GM19328 (cell line): ENCODE results near the gene MARS2.
"Not testable (repeated sequence)": the region's sequence is repeated elsewhere in the genome, so short reads cannot be mapped to it uniquely, and the experiment has no call there.

Experiments used
- ATAC-seq: cut with Tn5 transposase; IDR thresholded peaks from one replicate; pipeline ENCODE4 v1.9.1; 2021; ENCODE audit warnings: mild to moderate bottlenecking, moderate library complexity; ENCODE audit not compliant: unreplicated experiment

MARS2 gene

DNA sequence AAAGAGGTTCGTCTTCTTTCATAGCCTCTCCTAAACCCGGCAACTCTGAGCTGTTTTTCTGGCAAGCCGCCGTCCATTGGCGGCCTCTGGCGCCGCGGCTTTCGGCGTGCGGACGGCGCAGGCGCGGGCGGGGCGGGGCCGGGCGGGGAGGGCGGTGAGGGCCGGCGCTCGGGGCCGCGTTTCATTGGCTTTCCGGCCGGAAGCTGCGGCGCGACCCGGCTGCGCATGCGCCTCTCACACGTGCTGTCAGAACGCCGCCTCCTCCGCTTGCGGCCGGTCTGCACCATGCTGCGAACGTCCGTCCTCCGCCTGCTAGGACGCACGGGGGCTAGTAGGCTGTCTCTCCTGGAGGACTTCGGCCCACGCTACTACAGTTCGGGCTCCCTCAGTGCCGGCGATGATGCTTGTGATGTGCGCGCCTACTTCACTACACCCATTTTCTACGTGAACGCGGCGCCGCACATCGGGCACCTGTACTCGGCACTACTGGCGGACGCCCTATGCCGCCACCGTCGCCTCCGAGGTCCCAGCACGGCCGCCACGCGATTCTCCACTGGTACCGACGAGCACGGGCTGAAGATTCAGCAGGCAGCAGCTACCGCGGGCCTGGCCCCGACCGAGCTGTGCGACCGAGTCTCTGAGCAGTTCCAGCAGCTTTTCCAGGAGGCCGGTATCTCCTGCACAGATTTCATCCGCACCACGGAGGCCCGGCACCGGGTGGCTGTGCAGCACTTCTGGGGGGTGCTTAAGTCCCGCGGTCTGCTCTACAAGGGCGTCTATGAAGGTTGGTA lies at the start of gene MARS2:
TSS of gene MARS2 (plus strand) at position 249 of the 791 bp plus-strand sequence. CDS start at position 286, 37 bp downstream.
- ATAC-seq: peak; percentile 83

DNA sequence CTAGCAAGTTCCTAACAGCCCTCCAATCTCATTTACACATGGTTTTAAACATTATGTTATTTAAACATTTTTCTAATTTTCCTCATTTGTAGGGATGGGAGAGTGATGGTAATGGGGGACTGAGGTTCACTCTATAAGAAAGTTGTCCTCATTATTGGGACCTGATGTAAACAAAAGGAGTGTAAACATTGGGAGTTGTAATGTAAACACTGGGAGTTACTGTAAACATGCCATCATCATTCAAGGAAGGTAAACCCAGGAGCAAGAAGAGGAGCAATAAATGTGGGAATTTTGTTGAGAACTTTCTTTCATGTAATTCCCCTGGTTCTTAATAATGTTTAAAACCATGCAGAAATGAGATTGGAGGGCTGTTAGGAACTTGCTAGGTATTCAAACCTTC lies 47.6 kb upstream of the MARS2 start:
- no peak for ATAC-seq

DNA sequence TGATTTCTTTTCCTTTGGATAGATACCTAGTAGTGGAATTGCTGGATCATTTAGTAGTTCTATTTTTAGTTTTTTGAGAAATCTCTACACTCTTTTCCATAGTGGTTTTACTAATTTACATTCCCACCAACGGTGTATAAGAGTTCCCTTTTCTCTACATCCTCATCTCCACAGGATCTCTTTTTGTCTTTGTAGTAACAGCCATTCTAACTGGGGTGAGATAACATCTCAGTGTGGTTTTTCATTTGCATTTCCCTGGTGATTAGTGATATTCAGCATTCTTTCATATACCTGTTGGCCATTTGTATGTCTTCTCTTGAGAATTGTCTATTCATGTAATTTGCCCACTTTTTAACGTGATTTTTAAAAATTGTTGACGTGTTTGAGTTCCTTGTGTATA lies 43.5 kb upstream of the MARS2 start:
- ATAC-seq: no peak

DNA sequence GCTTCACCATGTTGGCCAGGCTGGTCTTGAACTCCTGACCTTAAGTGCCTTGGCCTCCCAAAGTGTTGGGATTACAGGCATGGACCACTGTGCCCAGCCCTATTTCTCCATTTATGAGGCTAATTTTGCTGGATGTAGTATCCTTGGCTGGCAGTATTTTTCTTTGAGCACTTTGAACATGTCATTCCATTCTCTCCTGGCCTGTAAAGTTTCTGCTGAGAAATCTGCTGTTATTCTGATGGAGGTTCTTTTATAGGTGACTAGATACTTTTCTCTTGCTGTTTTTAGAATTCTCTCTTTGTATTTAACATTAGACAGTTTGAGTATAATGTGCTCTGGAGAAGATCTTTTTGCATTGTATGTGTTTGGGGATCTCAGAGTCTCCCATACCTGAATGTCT lies 38.9 kb upstream of the MARS2 start:
- no peak for ATAC-seq

DNA sequence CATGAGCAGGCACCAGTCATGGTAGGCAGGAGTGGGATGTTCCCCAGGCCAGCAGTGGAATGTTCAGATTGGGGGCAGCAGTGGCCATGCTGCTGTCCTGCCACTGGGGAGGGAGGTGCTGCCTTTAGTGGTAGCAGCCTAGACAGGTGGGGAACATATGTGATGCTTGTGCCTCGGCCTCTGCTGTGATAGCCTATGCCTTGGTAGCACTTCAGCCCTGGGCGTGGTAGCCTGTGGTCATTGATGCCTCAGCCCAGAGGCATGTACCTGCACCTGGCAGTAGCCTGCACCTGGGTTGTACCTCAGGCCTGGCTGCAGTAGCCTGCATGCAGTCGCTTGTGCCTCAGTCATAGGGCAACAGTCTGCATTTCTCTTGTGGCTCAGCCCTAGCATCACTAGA lies 36.9 kb upstream of the MARS2 start:
- ATAC-seq: no peak

DNA sequence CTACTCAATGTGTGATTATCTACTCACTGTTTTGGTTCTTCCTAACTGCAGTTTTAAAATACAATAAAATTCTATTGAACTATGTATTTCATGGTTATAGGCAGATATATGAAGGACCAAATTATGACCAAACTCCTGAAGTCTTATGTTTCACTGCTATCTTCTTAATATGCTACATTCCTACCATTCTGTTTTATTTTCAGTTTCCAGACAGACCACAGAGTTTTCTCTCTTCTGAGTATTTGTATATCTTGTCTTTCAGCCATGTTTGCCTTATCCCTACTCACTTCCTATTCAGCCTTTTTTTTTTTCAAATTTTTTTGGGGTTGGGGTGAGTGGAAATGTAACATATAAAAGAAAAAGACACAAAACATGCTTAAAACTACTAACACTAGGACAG lies 36.1 kb upstream of the MARS2 start:
- ATAC-seq: no peak

DNA sequence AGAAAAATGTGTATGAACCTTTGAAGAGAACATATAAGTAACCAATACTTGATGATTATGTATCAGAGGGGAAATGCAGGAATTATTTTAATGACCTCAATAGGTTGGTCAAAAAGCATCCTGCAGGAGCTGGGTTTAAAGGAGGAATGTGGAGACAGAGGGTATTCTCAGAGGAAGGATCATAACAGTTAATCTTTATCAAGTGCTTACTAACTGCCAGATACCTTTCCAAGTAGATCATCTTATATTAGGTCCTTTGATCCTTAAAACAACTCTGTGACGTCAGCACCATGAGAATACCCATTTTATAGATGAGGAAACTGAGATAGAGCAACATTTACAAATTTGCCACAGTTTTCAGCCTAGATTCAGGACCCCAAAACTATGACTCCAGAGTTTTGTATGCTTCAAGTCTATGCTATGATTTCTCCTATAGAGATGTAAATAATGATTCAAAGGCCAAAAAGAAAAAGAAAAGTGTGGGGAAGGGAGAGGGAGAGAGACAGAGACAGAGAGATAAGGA lies 32.7 kb upstream of the MARS2 start:
- no peak for ATAC-seq

DNA sequence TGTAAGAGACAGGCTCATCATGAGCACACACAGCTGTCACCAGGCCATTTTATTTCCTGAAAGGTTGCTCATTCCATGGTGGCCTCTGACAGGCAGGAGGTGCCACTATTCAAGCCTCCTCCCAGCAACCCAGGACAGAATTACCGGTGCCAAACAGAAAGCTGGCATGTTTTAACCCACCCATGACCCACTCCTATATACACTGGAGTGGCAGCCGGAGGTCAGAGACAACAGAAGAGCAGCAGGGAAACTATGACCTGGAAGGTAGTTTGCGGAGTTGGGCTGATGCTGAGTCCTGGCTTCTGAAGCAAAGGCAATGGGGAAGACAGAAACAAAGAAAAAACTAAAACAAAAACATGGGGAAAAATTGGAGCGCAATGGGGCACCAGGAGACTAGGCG lies 32.1 kb upstream of the MARS2 start:
- no peak for ATAC-seq

DNA sequence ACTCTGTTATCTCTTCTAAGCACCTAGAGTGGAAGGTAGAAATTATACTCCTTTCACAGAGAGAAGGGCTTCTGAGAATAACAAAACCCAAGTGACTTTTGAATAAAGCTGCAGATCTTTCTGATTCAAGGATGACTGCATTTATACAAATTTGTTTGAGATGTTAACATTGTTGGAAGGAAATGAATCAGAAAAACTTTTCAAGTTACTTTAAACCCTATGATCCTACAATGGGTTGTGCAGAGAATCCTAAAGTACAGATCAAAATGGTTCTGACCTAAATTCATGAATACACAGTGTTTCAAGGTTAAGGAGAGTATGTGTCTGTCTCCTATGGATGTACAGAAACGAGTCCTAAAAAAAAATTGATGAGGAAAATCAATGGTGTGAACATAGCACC lies 31.6 kb upstream of the MARS2 start:
- ATAC-seq: no peak

DNA sequence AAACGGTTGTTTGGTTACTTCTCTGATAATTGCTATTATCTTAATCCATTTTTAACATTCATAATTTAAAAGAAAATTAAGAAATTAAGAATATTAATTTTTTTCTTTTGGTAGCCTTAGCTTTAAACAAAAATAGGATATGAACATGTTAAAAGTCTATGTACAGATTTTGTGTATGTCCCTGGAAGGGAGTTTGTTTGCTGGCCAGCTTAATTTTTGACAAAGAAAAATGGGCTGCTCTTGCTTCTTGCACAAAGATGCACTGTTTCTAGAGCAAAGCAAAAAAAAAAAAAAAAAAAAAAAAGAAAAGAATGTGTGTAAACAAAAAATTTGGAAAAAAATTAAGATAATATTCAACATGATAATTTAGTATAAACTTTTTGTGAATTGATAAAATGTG lies 31.1 kb upstream of the MARS2 start:
- no peak for ATAC-seq

DNA sequence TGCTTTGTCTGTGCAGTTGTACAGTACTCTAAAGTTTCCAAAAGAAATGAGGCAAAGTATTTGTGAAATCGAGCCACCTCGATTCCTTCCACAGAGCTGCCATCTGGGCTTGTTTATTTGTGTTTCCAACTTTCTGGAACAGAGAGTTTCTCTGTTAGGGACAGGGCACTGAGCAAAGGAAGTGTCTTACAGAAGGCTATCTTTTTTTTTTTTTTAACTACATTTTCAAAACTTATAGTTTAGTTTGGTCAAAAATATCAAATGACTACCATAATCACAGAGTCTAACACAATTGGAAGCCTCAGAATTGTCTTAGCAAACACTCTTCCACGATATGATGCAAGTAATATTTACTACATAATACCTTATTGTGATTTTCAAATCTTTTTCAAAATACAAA lies 30.6 kb upstream of the MARS2 start:
- ATAC-seq: no peak

DNA sequence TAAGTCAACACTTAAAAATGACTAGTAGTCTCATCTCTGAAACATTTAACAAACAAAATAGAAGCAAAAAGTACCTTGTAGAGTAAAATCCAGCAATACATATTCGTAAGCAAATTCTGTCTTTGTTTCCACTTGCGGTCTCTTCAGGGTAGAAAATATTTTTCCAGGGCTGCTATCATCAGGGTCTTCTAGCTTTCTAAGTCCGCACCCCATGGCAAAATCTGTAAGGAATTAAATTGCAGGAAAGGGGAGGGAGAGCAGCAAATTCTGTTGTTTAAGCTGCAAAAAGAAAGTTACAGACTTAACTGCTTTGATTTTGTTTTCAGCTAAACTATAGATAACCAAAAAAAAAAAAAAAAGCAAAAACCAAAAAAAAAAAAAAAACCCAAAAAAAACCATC lies 29.9 kb upstream of the MARS2 start, which contains the start of gene RFTN2:
TSS of gene RFTN2 (minus strand) at position 342 of the 400 bp plus-strand sequence. CDS start at position 213, 129 bp downstream.
- ATAC-seq: no peak

DNA sequence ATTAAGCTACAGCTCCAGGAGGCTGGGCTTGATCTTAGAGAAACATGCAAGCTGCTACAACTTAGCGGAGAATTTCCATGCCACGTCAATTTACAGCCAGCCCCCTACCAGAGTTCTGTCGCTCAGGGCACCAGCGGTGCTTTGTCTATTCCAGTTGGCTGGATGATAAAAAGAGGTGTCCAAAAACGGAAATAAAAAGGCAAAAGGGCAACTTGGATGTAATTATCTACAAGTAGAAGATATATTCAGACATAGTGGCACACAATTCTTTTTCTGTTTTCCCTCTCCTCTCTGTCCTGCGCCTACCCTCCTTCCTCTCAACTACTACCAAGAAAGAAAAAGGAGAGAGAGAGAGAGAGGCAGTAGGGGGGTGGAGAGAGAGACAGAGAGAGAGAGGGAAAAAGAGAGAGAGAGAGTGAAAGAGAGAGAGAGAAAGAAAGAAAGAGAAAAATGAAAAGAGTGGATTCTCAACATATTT lies 29.4 kb upstream of the MARS2 start:
- no peak for ATAC-seq

DNA sequence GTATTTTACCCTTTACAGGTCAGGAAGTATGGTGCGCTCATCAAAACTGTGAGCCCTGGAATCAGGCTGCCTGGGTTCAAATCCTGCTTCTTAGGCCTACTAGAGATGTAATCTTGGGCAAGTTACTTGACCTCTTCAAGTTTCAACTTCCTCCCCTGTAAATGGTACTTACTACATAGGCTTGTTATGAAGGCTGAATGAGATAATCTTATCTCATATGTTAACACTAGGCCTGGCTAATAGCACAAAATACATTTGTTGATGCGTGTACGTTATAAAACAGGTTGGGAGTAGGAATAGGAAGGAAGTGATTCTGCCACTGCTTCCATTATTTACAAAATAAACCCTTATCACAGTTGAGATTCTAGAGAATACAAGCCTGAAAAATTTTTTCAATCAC lies 28.1 kb upstream of the MARS2 start:
- ATAC-seq: no peak

DNA sequence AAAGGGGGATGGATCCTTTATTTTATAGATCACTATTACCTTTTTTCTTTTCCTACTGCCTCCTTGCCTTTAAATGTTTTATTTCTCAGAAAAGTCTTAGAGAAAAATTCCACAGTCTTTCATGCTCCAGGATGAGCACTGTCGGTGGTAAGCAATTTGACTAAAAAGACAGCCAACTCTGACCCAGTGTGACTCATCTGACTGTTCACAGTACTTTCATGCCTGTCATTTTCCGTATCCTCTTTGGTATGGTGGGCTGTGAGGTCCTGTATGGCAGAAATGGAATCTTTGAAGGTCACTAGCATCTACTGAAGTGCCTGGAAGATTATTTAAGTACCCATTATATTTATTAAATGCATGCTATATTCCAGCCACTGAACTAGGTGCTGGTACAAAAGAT lies 27.7 kb upstream of the MARS2 start:
- no peak for ATAC-seq

DNA sequence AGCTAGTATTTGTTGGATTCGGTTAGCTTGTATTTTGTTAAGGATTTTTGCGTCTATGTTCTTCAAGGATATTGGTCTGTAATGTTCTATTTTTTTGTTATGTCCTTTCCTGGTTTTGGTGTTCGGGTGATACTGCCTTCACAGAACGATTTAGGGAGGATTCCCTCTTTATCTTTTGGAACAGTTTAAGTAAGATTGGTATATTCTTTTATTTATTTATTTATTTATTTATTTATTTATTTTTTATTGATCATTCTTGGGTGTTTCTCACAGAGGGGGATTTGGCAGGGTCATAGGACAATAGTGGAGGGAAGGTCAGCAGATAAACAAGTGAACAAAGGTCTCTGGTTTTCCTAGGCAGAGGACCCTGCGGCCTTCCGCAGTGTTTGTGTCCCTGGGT lies 10.0 kb upstream of the MARS2 start:
- not testable (repeated sequence) for ATAC-seq

DNA sequence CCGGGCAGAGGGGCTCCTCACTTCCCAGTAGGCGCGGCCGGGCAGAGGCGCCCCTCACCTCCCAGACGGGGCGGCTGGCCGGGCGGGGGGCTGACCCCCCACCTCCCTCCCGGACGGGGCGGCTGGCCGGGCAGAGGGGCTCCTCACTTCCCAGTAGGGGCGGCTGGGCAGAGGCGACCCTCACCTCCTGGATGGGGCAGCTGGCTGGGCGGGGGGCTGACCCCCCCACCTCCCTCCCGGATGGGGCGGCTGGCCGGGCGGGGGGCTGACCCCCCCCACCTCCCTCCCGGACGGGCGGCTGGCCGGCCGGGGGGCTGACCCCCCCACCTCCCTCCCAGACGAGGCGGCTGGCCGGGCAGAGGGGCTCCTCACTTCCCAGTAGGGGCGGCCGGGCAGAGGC lies 9.2 kb upstream of the MARS2 start:
- ATAC-seq: not testable (repeated sequence)

DNA sequence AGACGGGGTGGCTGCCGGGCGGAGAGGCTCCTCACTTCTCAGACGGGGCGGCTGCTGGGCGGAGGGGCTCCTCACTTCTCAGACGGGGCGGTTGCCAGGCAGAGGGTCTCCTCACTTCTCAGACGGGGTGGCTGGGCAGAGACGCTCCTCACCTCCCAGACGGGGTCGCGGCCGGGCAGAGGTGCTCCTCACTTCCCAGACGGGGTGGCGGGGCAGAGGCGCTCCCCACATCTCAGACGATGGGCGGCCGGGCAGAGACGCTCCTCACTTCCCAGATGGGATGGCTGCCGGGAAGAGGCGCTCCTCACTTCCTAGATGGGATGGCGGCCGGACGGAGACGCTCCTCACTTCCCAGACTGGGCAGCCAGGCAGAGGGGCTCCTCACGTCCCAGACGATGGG lies 8.6 kb upstream of the MARS2 start:
- ATAC-seq: not testable (repeated sequence)

DNA sequence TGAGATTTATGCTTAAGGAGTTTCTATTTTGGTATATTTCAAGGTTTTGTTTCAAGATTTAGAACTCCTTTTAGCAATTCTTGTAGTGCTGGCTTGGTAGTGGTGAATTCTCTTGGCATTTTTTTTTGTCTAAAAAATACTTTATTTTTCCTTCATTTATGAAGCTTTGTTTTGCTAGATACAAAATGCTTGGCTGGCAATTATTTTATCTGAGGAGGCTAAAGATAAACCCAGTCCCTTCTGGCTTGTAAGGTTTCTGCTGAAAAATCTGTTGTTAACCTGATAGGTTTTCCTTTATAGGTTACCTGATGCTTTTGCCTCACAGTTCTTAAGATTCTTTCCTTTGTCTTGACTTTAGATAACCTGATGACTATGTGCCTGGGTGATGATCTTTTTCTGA lies 5.4 kb upstream of the MARS2 start:
- not testable (repeated sequence) for ATAC-seq

DNA sequence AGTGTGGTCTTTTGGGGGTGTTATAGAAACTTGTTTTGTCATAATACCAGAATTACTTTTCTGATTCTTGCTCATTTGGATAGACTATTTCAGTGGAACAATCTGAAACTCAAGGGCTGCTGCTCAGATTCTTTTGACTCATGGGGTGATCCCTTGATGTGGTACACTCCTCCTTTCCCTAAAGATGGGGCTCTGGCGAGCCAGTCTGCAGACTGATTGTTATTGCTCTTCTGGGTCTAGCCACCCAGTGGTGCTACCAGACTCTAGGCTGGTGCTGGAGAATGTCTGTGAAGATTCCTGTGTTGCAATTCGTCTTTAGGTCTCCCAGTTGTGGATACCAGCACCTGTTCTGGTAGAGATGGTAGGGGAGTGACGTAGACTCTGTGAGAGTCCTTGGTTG lies 4.2 kb upstream of the MARS2 start:
- no peak for ATAC-seq

DNA sequence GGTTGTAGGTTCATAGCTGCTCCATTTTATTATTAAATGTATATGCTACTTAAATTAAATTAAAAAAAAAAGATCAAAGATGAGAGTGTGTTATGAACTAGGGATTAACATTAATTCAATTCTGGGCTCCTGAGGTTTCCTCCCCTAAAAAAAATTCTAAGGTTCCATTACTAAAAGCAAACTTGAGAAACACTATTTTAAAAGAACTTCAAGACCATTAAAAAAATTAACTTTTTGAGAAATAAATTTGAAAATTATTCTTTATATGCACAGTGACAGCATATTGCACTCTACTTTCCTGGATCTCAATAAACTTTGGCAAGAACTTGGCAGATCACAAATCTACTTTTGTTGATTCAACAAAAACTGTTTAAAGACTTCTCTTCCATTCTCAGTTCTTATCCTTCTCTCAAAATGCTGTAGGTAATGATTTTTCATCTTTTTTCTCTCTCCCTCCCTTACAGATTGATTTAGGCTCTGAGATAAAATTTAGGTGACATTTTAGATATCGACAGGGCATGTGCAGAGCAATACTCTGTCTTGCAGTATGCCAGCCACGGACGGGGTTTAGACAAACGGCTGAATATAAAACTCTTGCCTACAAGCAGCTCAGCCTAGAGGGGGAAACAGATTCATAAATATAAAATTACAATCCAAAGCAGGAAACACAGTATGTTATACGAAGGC lies 592 bp upstream of the MARS2 start:
- ATAC-seq: peak; percentile 36
